ENCODE data around the gene NACA.
"Not testable (repeated sequence)": the region's sequence is repeated elsewhere in the genome, so short reads cannot be mapped to it uniquely, and the experiment has no call there.

The NACA gene

DNA sequence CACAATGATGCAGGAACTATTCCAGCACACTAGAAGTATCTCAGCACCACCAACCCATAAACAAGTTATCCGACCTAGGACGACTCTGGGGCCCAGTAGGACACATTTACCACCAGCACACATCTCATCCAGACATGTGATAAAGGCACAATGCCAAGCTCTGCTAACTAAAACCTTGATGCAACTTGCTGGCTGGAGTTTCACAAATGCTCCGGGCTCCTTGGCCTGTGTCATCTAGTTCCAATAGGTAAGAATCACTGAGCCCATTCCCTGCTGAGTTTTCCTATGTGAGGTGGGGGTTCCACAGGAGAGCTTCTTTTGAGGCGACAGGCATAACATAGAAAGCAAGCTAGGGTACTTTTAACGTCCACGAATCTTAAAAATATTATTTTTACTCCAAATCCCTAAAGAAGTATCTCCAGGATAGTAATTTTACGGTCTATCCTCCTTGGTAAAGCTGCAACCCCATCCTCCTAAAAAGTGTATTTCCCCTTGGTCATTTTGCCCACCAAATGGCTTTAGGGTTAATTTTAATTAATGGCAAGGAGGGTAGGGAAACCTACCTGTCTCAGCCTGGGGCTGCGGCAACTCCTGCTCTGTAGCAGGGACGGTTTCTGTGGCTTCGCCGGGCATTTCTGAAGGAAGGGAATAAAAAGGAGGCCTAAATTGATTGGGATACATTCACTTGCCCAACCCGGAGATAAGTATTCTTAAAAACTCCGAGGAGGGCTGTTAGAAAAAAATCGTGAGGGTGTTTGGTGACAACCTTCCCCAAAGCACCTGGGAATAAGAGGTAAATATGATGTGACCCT is 1.0 kb downstream of the NACA start:
- peak; percentile 75 for DNase-seq (ENCODE audit: low read depth)

DNA sequence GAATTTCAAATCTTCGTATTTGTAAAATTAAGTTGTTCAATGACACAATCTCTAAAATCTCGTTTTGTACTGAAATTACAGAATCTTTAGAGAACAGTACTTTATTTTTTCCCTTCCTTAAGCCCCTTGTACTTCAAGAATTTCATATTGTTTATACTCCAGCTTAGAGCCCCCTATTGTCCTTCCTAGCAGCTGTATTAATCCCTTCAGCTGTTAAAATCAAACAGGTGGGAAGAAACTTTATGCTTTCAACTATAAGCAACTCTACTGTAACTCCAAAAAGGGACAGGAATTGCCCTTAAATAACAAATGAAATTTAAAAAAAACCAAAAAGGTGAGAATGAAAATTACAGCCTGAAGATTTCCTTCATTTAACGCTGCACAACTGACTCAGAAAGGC is 1.7 kb downstream of the NACA start:
- DNase-seq (ENCODE audit: low read depth), result no peak

DNA sequence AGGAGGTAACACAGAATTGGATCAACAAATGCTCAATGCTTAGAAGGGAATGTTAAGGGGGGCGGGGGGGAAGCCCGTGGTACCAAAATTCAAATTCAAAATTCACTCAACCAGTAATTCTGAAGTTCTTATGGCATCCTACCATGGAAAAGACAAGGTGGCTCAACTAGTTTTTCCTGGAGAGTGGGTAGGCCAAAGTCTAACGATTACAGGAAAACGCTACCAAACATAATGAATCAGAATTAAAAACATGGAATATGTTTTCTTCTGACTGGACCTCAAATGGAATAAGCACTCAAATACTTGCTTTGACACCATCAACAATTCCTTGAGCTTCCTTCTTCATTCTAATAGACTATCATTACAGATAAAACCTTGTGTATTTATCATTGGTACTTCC is 2.3 kb downstream of the NACA start:
- no peak for DNase-seq (ENCODE audit: low read depth)

DNA sequence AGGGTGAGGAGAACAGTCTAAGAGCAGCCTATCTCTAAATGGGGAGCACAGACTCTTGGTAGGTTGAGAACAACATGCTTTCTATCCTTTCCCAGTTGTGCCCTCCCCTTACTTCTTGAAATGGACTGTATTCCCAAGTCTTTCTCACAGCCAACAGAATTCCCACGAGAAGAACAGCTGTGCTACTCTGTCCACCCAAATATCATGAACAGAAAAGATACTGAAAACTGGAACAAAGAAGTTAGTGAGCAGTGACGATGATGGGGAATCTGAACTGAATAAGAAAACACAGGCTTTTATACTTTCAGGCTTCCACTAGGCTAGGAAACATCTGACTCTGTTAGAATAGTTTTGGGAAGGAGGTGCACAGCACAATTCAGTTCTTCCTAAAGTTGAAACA is 3.4 kb downstream of the NACA start:
- DNase-seq (ENCODE audit: low read depth), result no peak

GRCh38 chr12:56721216-56721615 is 3.9 kb downstream of the NACA start:
- DNase-seq (ENCODE audit: low read depth), result no peak

DNA sequence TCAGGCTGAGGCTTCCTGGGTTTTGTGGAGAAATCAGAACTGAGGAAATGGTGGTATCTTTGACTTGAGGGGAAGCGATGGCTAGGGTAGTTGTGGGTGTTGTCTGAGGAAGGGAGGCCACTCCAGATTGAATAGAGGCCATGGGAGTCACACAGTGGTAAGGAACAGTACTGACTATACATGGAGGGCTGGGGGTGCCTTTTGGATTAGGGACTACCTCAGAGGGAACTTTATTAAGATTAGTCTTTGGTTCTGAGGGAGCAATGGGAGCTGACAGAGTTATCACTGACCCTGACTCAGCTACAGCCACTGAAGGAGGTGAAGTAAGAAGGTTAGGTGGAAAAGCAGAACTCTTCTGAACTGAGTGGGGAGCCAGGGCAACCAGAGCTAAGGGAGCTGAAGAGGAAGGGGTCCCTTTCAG is 4.4 kb downstream of the NACA start:
- no peak for DNase-seq (ENCODE audit: low read depth)

- no peak for DNase-seq (ENCODE audit: low read depth)
These were observed 6.0 kb downstream of the NACA start for GRCh38 chr12:56719056-56719455.

DNA sequence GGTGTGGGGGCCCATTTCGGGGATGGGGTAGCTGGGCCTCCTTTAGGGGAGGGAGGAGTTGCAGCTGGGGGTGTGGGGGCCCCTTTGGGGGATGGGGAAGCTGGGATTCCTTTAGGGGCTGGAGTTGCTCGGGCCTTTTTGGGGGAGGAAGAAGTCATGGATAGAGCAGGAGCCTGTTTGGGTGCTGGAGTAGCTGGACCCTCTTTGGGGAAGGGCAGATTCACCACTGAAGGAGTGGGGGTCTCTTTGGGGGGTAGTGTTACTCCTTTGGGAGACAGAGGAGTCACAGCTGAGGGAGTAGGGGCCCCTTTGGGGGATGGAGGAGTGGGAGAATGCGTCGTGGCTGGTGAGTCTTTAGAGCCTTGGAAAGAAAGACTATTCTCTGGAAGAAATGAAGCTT is 6.5 kb downstream of the NACA start:
- DNase-seq (ENCODE audit: low read depth), result no peak

DNA sequence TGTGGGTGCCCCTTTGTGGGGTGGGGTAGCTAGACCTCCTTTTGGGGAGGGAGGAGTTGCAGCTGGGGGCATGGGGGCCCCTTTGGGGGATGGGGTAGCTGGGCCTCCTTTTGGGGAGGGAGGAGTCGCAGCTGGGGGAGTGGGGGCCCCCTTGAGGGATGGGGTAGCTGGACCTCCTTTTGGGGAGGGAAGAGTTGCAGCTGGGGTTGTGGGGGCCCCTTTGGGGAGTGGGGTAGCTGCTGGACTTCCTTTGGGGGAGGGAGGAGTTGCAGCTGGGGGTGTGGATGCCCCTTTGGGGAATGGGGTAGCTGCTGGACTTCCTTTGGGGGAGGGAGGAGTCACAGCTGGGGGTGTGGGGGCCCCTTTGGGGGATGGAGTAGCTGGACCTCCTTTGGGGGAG is 7.0 kb downstream of the NACA start:
- no peak for DNase-seq (ENCODE audit: low read depth)

- DNase-seq (ENCODE audit: low read depth), result no peak
These were observed 7.9 kb downstream of the NACA start for GRCh38 chr12:56716933-56717880.

GRCh38 chr12:56716458-56716857 is 8.6 kb downstream of the NACA start:
- no peak for DNase-seq (ENCODE audit: low read depth)

DNA sequence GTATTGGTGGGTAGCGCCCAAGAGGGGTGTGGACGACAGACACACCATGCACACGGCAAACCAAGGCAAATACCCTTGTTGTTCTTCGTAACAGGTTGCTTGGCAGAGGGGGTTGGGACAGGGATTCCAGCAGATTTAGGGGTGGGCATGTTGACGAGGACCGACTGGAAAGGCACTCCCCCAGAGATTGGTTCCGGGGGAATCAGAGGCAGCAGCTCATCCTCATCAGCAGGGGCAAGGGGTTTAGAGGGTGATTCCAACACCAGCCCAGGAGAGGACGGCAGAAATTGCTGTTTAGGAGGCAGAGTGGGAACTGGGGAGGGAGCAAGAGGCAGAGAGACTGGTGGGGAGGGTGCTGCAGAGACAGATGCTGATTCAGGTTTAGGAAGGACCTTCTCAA is 9.3 kb downstream of the NACA start:
- no peak for DNase-seq (ENCODE audit: low read depth)

- no peak for DNase-seq (ENCODE audit: low read depth)
These were observed 10.6 kb downstream of the NACA start for GRCh38 chr12:56714431-56714929.

DNA sequence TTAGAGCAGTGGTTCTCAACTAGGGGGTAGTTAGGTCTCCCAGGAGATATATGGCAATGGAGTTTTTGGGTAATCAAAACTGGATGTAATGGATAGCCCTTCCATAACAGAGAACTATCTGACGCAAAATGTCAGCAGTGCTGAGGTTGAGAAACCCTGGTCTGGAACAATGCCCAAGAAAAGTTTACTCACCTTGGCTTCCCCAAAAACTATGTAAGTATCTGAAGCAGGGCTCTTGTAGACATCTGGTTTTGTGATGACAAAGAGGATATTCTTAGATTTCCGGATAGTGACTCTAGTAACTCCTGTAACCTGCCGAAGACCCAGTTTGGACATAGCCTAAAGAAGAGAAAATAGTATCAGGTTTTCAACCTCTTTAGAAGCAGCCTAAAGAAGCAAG is 11.8 kb downstream of the NACA start:
- no peak for DNase-seq (ENCODE audit: low read depth)

DNA sequence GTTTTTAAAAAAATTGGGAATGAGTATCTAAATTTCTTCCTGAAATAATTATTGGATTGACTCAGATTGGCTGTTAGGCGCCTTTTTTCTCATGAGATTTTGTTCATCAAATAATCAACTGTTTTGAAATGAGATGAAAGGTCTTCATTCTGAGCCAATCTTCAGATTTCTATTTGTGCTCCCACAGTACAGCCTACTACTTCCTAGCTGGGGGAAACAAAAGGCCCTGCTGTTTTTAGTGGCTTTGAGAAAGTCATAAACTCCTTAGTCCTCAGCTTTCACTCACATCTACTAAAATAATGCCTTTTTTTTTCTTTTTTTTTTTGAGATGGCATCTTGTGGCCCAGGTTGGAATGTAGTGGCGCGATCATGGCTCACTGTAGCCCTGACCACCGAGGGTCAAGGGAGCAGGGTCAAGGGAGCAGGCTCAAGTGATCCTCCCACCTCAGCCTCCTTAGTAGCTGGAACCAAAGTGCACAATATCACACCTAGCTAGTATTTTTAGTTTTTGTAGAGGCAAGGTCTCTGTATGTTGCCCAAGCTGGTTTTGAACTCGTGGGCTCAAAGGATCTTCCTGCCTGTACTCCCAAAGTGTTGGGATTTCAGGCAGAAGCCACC is 15.2 kb downstream of the NACA start:
- DNase-seq (ENCODE audit: low read depth), result no peak

- not testable (repeated sequence) for DNase-seq (ENCODE audit: low read depth)
These were observed 20.6 kb downstream of the NACA start for GRCh38 chr12:56704522-56704921.

DNA sequence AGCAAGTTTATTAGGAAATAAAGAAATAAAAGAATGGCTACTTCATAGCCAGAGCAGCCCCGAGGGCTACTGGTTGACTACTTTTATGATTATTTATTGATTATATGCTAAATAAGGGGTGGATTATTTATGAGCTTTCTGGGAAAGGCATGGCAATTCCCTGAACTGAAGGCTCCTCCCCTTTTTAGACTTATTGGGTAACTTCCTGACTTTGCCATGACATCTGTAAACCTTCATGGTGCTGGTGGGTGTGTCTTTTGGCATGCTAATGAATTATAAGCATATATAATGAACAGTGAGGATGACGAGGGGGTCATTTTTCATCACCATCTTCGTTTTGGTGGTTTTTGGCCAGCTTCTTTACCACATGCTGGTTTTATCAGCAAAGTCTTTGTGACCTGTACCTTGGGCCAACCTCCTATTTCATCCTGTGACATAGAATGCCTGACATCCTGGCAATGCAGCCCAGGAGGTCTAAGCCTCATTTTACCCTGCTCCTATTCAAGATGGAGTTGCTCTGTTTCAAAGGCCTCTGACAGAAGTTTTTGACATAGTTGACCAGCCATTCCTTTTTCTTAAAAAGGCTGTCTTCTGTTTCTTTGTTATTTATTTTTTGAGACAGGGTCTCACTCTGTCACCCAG is 26.0 kb downstream of the NACA start:
- no peak for DNase-seq (ENCODE audit: low read depth)

DNA sequence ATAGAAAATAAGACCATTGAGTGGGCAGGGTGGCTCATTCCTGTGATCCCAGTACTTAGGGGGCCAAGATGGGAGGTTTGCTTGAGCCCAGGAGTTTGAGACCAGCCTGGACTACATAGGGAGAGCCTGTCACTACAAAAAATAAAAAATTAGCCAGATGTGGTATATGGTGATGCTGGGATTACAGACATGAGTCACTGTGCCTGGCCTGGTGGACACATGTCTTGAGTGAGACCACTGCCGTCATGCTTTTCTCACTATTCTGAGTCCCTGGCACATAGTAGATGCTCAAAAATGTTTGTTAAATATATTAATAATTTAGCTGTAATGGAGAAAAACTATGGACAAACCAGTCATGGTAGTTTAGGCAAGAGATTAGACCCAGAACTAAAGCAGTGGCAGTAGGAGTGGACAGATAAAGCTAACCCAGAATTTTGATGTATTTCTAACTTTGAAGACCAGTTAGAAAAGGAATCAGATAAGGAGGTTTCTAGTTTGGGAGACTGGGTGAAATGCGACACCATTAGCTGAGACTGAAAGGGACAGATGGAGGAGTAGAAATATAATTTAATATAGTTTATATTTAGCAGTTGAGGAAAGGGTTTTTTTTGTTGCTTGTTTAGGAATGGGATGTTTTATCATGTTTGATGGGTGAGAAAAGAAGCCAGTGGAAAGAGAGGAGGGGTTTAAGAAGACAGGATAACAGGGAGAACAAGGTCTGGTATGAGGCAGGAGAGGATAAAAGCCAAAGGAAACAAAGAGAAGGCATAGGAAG is 29.6 kb downstream of the NACA start:
- DNase-seq (ENCODE audit: low read depth), result peak; percentile 48

DNA sequence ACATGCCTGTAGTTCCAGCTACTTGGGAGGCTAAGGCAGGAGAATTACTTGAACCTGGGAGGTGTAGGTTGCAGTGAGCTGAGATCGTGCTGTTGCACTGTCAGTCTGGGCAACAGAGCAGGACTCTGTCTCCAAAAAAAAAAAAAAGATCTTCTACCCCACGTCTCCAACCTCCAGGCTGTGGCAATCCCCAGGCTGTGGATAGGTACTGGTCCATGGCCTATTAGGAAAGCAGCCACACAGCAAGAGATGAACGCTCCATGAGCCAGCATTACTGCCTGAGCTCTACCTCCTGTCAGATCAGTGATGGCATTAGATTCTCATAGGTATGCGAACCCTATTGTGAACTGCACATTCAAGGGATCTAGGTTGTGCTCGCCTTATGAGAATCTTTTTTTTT is 30.9 kb downstream of the NACA start:
- DNase-seq (ENCODE audit: low read depth), result no peak

- no peak for DNase-seq (ENCODE audit: low read depth)
These were observed 36.3 kb downstream of the NACA start for GRCh38 chr12:56688846-56689109.

GRCh38 chr12:56688129-56688845 is 36.8 kb downstream of the NACA start, which contains the start of gene PTGES3:
TSS of gene PTGES3 (minus strand) at chr12:56688284. CDS start at chr12:56687999, 285 bp downstream.
- DNase-seq (ENCODE audit: low read depth), result peak; percentile 99
